ENCODE data around the gene PKNOX2. TPM values are rescaled to one million over a fixed set of nuclear protein-coding genes. Genes with fewer than 3 reads are reported as not detected.

The PKNOX2 gene
- total RNA-seq, 4 donors from 2014 or later: 0.27 to 4.8 (median 0.75) TPM; not detected in 1

GRCh38 chr11:125289419-125290098, 125.0 kb downstream of the PKNOX2 start:
- no peak for TF ChIP-seq EP300 (IDR thresholded peaks at IDR 0.05; ENCODE audit: low read depth)
- no peak for TF ChIP-seq CTCF (IDR thresholded peaks at IDR 0.05)
- TF ChIP-seq POLR2A (IDR thresholded peaks at IDR 0.05): no peak
- no peak for TF ChIP-seq POLR2AphosphoS5 (IDR thresholded peaks at IDR 0.05)
- no peak for DNase-seq
- no peak overlapping the region for H3K4me3 ChIP-seq
- intact Hi-C loops (cut with DNase I; ENCODE audit: low total_unique reads) (no loop called here), in situ Hi-C loops (cut with MboI; ENCODE audit: low pct_ligation_motif_present in 1 of 4, low pct_unique_long_range_greater_than_20kb in 1 of 4, low sequenced_read_pairs in 3 of 4) (no loop called here)
- H3K27ac ChIP-seq: no peak overlapping the region
- H3K9me3 ChIP-seq: no peaks in the 10 kb centered on the region
- no peaks in the 10 kb centered on the region for H3K27me3 ChIP-seq
- H3K4me1 ChIP-seq: no peaks in the 10 kb centered on the region
- 31 to 49% methylated on average over 5 to 9 of the region's 9 CpGs for WGBS, 2 donors (ENCODE audit: low coverage in 1 of 2)
- H3K36me3 ChIP-seq: no peaks in the 10 kb centered on the region

GRCh38 chr11:125290263-125290662, 125.7 kb downstream of the PKNOX2 start:
- DNase-seq: no peak
- Histone ChIP-seq H3K36me3 (no peaks in the 10 kb centered on the region), H3K27ac (no peak overlapping the region), H3K27me3 (no peaks in the 10 kb centered on the region), H3K4me3 (no peak overlapping the region), H3K9me3 (no peaks in the 10 kb centered on the region), H3K4me1 (no peaks in the 10 kb centered on the region)
- intact Hi-C loops (cut with DNase I; ENCODE audit: low total_unique reads): no loop called here
- TF ChIP-seq POLR2A (IDR thresholded peaks at IDR 0.05): no peak
- TF ChIP-seq CTCF (IDR thresholded peaks at IDR 0.05): no peak
- TF ChIP-seq POLR2AphosphoS5 (IDR thresholded peaks at IDR 0.05): no peak
- no peak for TF ChIP-seq EP300 (IDR thresholded peaks at IDR 0.05; ENCODE audit: low read depth)
- WGBS, 2 donors (ENCODE audit: low coverage in 1 of 2): 73 to 83% methylated on average over 1 to 5 of the region's 5 CpGs
- in situ Hi-C loops (cut with MboI; ENCODE audit: low pct_ligation_motif_present in 1 of 4, low pct_unique_long_range_greater_than_20kb in 1 of 4, low sequenced_read_pairs in 3 of 4): no loop called here

GRCh38 chr11:125292100-125292499, 127.5 kb downstream of the PKNOX2 start:
- Histone ChIP-seq H3K4me1 (no peaks in the 10 kb centered on the region), H3K36me3 (no peaks in the 10 kb centered on the region), H3K4me3 (no peak overlapping the region), H3K27ac (no peak overlapping the region), H3K27me3 (no peaks in the 10 kb centered on the region), H3K9me3 (no peaks in the 10 kb centered on the region)
- TF ChIP-seq POLR2A (IDR thresholded peaks at IDR 0.05) (no peak), POLR2AphosphoS5 (IDR thresholded peaks at IDR 0.05) (no peak), EP300 (IDR thresholded peaks at IDR 0.05; ENCODE audit: low read depth) (no peak), CTCF (IDR thresholded peaks at IDR 0.05) (no peak)
- in situ Hi-C loops (cut with MboI; ENCODE audit: low pct_ligation_motif_present in 1 of 4, low pct_unique_long_range_greater_than_20kb in 1 of 4, low sequenced_read_pairs in 3 of 4) (no loop called here), intact Hi-C loops (cut with DNase I; ENCODE audit: low total_unique reads) (no loop called here)
- 80 to 90% methylated on average over 6 of the region's 6 CpGs for WGBS, 2 donors (ENCODE audit: low coverage in 1 of 2)
- no peak for DNase-seq

GRCh38 chr11:125293596-125293995, 129.0 kb downstream of the PKNOX2 start:
- in situ Hi-C loops (cut with MboI; ENCODE audit: low pct_ligation_motif_present in 1 of 4, low pct_unique_long_range_greater_than_20kb in 1 of 4, low sequenced_read_pairs in 3 of 4) (no loop called here), intact Hi-C loops (cut with DNase I; ENCODE audit: low total_unique reads) (no loop called here)
- no peak for DNase-seq
- no peak for TF ChIP-seq EP300 (IDR thresholded peaks at IDR 0.05; ENCODE audit: low read depth)
- TF ChIP-seq CTCF (IDR thresholded peaks at IDR 0.05): no peak
- TF ChIP-seq POLR2A (IDR thresholded peaks at IDR 0.05): no peak
- TF ChIP-seq POLR2AphosphoS5 (IDR thresholded peaks at IDR 0.05): no peak
- Histone ChIP-seq H3K27ac (no peak overlapping the region), H3K9me3 (no peaks in the 10 kb centered on the region), H3K4me1 (no peaks in the 10 kb centered on the region), H3K27me3 (no peaks in the 10 kb centered on the region), H3K4me3 (no peak overlapping the region), H3K36me3 (no peaks in the 10 kb centered on the region)
- 73 to 84% methylated on average over 5 of the region's 5 CpGs for WGBS, 2 donors (ENCODE audit: low coverage in 1 of 2)

All from transverse colon (tissue), 4 donors.